ENCODE measurements around the gene CAMSAP2.

GRCh38 chr1:200783926-200784325, 45.2 kb downstream of the CAMSAP2 start:
- TF ChIP-seq CTCF (IDR thresholded peaks at IDR 0.05) (no peak), POLR2A (IDR thresholded peaks at IDR 0.05) (no peak)
